ENCODE results near the gene QRICH1.

QRICH1 gene

DNA sequence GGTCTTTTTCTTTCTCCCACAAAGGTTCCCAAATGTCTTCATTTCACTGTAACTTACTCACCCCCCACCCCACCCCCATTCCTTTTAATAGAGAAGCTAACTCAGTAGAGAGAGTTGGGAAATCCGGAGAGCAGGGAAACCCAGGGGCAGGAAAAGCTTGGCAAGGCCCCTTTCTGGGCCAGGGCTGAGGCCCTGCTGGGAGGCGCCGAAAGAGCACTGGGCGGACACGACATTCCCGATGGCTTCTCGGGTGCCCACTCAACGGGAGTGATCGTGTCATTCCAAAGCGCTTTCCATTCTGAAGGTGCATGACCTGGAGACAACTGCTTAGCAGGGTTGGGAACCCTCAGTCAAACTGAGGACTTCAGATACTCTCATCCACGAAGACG is 73.9 kb downstream of the QRICH1 start:
- Histone ChIP-seq H4K20me1 (ENCODE audit: insufficient read depth) (no peaks in the 10 kb centered on the region), H3K27ac (peak overlapping the region; percentile 94; the same call in 1 of the 2 replicates), H3K4me1 (ENCODE audit: low read depth, poor library complexity, severe bottlenecking) (peaks cover 21% of the 10 kb centered on the region), H2AFZ (ENCODE audit: low read depth) (no peak overlapping the region), H3K9ac (peak overlapping the region; percentile 93; the same call in 1 of the 2 replicates), H3K4me2 (peak overlapping the region; percentile 76), H3K27me3 (ENCODE audit: insufficient read depth, low read depth) (no peaks in the 10 kb centered on the region), H3K4me3 (IDR thresholded peaks at IDR 0.05; ENCODE audit: insufficient read depth, low read depth, low read length) (no peak overlapping the region), H3K79me2 (ENCODE audit: insufficient read depth, low read depth) (peaks cover 32% of the 10 kb centered on the region; the same call in 1 of the 2 replicates), H3K36me3 (ENCODE audit: insufficient read depth) (no peaks in the 10 kb centered on the region)
- TF ChIP-seq, protein P1, sequence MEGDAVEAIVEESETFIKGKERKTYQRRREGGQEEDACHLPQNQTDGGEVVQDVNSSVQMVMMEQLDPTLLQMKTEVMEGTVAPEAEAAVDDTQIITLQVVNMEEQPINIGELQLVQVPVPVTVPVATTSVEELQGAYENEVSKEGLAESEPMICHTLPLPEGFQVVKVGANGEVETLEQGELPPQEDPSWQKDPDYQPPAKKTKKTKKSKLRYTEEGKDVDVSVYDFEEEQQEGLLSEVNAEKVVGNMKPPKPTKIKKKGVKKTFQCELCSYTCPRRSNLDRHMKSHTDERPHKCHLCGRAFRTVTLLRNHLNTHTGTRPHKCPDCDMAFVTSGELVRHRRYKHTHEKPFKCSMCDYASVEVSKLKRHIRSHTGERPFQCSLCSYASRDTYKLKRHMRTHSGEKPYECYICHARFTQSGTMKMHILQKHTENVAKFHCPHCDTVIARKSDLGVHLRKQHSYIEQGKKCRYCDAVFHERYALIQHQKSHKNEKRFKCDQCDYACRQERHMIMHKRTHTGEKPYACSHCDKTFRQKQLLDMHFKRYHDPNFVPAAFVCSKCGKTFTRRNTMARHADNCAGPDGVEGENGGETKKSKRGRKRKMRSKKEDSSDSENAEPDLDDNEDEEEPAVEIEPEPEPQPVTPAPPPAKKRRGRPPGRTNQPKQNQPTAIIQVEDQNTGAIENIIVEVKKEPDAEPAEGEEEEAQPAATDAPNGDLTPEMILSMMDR (conservative IDR thresholded peaks at IDR 0.05; ENCODE audit: low read depth, low read length): no peak

DNA sequence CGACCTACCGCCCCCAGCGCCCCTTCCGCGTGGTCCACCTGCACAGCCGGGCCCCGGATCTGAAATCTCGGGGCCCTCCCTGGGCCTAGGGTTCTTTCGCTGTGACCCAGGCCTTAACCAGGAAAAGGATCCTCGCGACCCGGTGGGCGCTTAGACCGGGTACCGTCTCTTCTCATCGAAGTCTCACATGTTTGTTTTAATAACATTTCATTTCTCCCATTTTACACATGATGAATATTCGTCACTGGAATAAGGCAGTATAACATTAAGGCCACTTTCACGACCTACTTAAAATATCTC is 75.2 kb downstream of the QRICH1 start:
- peaks cover 18% of the 10 kb centered on the region for H3K4me1 ChIP-seq (ENCODE audit: low read depth, poor library complexity, severe bottlenecking)
- no peaks in the 10 kb centered on the region for H3K27me3 ChIP-seq (ENCODE audit: insufficient read depth, low read depth)
- TF ChIP-seq, protein P1 (conservative IDR thresholded peaks at IDR 0.05; ENCODE audit: low read depth, low read length): no peak
- H3K79me2 ChIP-seq (ENCODE audit: insufficient read depth, low read depth): peaks cover 21% of the 10 kb centered on the region; the same call in 1 of the 2 replicates
- H3K4me3 ChIP-seq (IDR thresholded peaks at IDR 0.05; ENCODE audit: insufficient read depth, low read depth, low read length): no peak overlapping the region
- no peaks in the 10 kb centered on the region for H4K20me1 ChIP-seq (ENCODE audit: insufficient read depth)
- H2AFZ ChIP-seq (ENCODE audit: low read depth): peak overlapping the region; percentile 30; the same call in 1 of the 2 replicates
- peak overlapping the region; percentile 76; the same call in 1 of the 2 replicates for H3K4me2 ChIP-seq
- no peaks in the 10 kb centered on the region for H3K36me3 ChIP-seq (ENCODE audit: insufficient read depth)
- H3K9ac ChIP-seq: peak overlapping the region; percentile 37; the same call in 1 of the 2 replicates
- peak overlapping the region; percentile 9; the same call in 1 of the 2 replicates for H3K27ac ChIP-seq

DNA sequence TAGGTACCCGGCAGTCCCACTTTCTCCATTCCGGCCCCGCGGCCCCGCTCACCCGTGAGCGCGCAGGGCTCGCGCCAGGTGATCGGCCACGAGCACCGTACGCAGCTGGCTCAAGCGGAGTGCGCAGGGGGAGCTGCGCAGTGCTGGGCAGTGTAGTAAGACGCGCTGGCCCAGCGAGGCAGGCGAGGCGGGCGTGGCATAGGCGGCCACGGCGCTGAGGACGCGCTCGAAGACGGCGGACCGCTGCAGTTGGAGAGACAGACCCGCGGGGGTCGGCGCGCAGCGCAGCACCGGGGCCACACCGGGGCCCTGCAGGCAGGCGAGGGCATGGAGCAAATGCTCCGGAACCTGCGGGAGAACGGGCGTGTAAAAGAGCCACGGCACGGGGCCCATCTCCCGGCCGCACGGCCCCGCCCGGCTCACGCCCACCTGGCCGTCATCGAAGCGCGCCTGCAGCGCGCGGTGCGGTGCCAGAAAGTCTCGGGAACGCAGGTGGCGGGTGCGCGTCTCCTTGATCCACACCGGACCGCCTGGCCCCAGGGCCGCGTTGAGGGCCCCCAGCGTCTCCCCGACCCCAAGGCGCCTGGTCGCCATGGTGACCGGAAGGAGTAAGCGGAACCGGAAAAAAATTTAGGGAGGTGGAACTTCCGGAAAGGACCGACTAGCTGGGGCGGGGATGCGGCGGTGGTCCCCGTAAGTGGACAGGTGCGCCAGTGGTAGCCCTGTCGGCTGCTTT is 75.7 kb downstream of the QRICH1 start, which contains the start of gene DALRD3:
Gene DALRD3 (minus strand): TSS at position 610 of the 736 bp plus-strand sequence. CDS start 16 bp downstream, at position 594.
- Histone ChIP-seq H3K4me2 (peak within 1 kb of the TSS; percentile 76), H4K20me1 (ENCODE audit: insufficient read depth) (no peaks in the 10 kb centered on the region), H3K27me3 (ENCODE audit: insufficient read depth, low read depth) (no peaks in the 10 kb centered on the region), H3K79me2 (ENCODE audit: insufficient read depth, low read depth) (peaks cover 17% of the 10 kb centered on the region; the same call in 1 of the 2 replicates), H3K9ac (peak within 1 kb of the TSS; percentile 37; the same call in 1 of the 2 replicates), H3K4me3 (IDR thresholded peaks at IDR 0.05; ENCODE audit: insufficient read depth, low read depth, low read length) (no peak within 1 kb of the TSS), H3K27ac (peak within 1 kb of the TSS; percentile 9; the same call in 1 of the 2 replicates), H3K36me3 (ENCODE audit: insufficient read depth) (no peaks in the 10 kb centered on the region), H3K4me1 (ENCODE audit: low read depth, poor library complexity, severe bottlenecking) (peaks cover 15% of the 10 kb centered on the region), H2AFZ (ENCODE audit: low read depth) (peak within 1 kb of the TSS; percentile 30; the same call in 1 of the 2 replicates)
- TF ChIP-seq, protein P1 (conservative IDR thresholded peaks at IDR 0.05; ENCODE audit: low read depth, low read length): no peak

DNA sequence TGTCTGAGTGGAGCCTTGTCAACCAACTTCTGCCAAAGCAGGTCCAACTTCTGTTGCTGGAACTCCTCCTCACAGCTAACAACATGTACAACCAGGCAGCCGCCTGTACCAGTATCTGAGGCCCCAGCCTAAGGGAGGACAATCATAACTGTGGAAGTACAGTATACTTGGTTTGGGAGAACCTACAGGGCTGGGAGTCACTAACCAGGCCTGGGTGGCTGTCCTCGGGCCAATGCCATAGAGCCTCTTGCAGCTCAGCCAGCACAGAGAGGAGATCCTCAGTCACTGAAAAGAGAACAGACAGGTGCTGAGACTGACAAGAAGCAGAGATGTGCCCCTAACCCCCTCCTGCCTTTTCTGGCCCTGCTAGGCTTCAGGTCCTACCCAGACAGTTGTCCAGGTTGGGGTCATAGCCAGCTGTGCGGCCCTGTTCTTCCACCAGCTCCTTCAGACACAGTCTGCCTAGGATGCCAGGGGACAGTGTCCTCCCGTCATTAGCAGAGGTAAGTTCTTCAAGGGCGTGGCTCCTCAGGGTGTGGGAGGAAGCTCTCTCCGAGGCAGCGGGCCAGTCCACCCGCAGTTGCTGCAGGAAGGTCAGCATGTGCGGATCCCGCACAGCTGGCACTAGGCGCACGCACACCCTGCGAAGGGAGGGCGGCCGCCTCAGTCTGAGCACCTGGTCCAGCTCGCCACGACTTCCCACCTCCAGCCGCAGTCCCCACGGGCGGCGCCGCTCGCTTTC is 76.5 kb downstream of the QRICH1 start:
- peak overlapping the region; percentile 30; the same call in 1 of the 2 replicates for H2AFZ ChIP-seq (ENCODE audit: low read depth)
- peaks cover 10% of the 10 kb centered on the region; the same call in 1 of the 2 replicates for H3K79me2 ChIP-seq (ENCODE audit: insufficient read depth, low read depth)
- no peak overlapping the region for H3K27ac ChIP-seq

More for the DNA sequence above, 76.5 kb downstream of the QRICH1 start:
- Histone ChIP-seq H3K27me3 (ENCODE audit: insufficient read depth, low read depth) (no peaks in the 10 kb centered on the region), H3K4me2 (peak overlapping the region; percentile 53), H4K20me1 (ENCODE audit: insufficient read depth) (no peaks in the 10 kb centered on the region), H3K4me3 (IDR thresholded peaks at IDR 0.05; ENCODE audit: insufficient read depth, low read depth, low read length) (no peak overlapping the region), H3K9ac (no peak overlapping the region; the same call in 1 of the 2 replicates), H3K36me3 (ENCODE audit: insufficient read depth) (no peaks in the 10 kb centered on the region), H3K4me1 (ENCODE audit: low read depth, poor library complexity, severe bottlenecking) (peaks cover 13% of the 10 kb centered on the region)
- TF ChIP-seq, protein P1 (conservative IDR thresholded peaks at IDR 0.05; ENCODE audit: low read depth, low read length): no peak

Data from KMS-11 (cell line).